Activated naive CD4-positive, alpha-beta T cell treated with anti-CD3 and anti-CD28 coated beads for 36 hours (primary cell): ENCODE results near the gene MARCO. TPM values are rescaled to one million over a fixed set of nuclear protein-coding genes. Genes with fewer than 3 reads are reported as not detected.
"Not testable (repeated sequence)": the region's sequence is repeated elsewhere in the genome, so short reads cannot be mapped to it uniquely, and the experiment has no call there.

Source experiments
- CTCF ChIA-PET: fragments of 350-600 bp; sonication (Branson Sonifier 250); formaldehyde crosslinking; loops from one replicate; lab custom pipeline; 2021; ENCODE audit warnings: antibody characterized with exemption; lab: Charles Lee
- DNase-seq: peaks from one replicate; pipeline ENCODE4 v3.0.0-alpha.2; 2020
- H3K27ac Mint-ChIP-seq: one replicate; pipeline ENCODE4 v1.8.0; 2021; ENCODE audit warnings: mild to moderate bottlenecking, mixed read lengths
- H3K27me3 Mint-ChIP-seq: one replicate; pipeline ENCODE4 v1.8.0; 2021; ENCODE audit warnings: low read depth, mixed read lengths
- H3K36me3 Mint-ChIP-seq: one replicate; pipeline ENCODE4 v1.8.0; 2021; ENCODE audit warnings: low read depth, mixed read lengths
- H3K4me1 Mint-ChIP-seq: one replicate; pipeline ENCODE4 v1.8.0; 2021; ENCODE audit warnings: low read depth, mixed read lengths
- H3K4me3 Mint-ChIP-seq: one replicate; pipeline ENCODE4 v1.8.0; 2021; ENCODE audit warnings: mild to moderate bottlenecking, moderate library complexity, mixed read lengths
- H3K9me3 Mint-ChIP-seq: one replicate; pipeline ENCODE4 v1.8.0; 2021; ENCODE audit warnings: mixed read lengths
- intact Hi-C: fragments of 100-400 bp; cut with micrococcal nuclease; formaldehyde crosslinking; loops from one replicate; pipeline ENCODE4 v1.15.1; 2023
- total RNA-seq, 2 experiments: library from RNA; stranded (reverse); gene quantifications; one replicate each; pipeline ENCODE4 v1.2.3, GENCODE V29; 2021

Gene MARCO
- total RNA-seq, 2 experiments from 2014 or later = not detected

DNA sequence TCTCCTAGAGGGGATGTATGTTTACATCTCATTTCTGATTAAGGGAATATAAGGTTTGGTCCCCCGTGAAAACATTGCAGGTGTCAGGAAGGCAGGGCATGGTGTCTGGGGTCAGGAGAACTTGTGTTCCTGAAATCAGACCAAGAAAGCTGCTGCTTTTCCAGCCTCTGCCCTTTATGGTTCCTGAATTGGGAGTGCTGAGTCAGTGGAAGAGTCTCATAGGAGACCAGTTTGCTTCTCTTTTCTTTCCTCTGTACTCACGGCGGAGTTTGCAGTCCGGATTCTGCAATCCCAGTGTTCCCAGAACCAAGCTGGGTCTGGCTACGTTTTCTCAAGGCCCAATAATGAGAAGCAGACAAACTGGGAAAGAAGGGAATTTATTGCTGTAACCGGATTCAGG, 5.1 kb upstream of the MARCO start:
- H3K4me1 Mint-ChIP-seq = no peaks in the 10 kb centered on the region
- no peak overlapping the region for H3K27ac Mint-ChIP-seq

DNA sequence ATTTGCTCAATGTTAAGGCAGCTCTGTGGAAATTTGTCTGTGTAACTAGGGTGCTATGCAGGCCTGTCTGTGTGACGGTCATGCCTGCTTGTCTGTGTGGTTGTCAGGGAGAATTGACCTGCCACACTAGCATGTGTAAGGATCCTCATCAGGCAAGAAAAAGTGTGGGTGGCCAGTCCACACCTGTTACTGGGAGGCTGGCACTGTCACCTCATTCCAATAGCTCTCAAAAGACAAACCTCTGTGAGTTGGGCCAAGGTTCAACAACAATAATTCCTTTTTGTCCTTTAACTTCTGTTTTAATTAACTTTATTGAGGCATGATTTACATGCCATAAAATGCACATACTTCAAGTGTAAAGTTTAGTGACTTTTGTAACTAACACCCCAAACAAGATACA, 4.2 kb upstream of the MARCO start:
- Mint-ChIP-seq H3K4me1 (no peaks in the 10 kb centered on the region), H3K36me3 (peaks cover 6% of the 10 kb centered on the region), H3K27me3 (no peaks in the 10 kb centered on the region), H3K27ac (no peak overlapping the region), H3K9me3 (peaks cover 8% of the 10 kb centered on the region), H3K4me3 (no peak overlapping the region)
- intact Hi-C loops = no loop called here
- DNase-seq = no peak
- CTCF ChIA-PET = no interaction called here

More for the DNA sequence above, 5.1 kb upstream of the MARCO start:
- no peak for DNase-seq
- Mint-ChIP-seq H3K27me3 (no peaks in the 10 kb centered on the region), H3K4me3 (no peak overlapping the region), H3K9me3 (peaks cover 10% of the 10 kb centered on the region), H3K36me3 (peaks cover 6% of the 10 kb centered on the region)
- intact Hi-C loops = no loop called here
- CTCF ChIA-PET = no interaction called here

DNA sequence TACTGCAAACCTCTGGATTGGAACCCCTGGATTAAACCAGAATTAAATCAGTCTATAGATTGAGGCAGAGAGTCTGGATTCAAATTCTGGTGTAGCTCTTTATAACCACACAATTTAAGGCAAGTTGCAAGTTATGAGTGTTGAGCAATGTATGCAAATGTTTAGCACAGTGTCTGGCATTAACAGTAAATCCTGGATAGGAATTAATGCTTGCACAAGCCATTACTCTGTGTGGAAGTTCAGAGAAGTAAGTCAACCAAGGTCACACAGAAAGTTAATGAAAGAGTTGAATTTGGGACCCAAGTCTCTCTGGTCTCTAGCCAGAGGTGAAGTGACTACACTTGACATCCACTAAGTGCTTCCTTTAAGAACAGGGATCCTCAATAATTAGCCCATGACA, 2.0 kb upstream of the MARCO start:
- Mint-ChIP-seq H3K36me3 (no peaks in the 10 kb centered on the region), H3K4me3 (no peak overlapping the region)
- intact Hi-C loops = no loop called here

DNA sequence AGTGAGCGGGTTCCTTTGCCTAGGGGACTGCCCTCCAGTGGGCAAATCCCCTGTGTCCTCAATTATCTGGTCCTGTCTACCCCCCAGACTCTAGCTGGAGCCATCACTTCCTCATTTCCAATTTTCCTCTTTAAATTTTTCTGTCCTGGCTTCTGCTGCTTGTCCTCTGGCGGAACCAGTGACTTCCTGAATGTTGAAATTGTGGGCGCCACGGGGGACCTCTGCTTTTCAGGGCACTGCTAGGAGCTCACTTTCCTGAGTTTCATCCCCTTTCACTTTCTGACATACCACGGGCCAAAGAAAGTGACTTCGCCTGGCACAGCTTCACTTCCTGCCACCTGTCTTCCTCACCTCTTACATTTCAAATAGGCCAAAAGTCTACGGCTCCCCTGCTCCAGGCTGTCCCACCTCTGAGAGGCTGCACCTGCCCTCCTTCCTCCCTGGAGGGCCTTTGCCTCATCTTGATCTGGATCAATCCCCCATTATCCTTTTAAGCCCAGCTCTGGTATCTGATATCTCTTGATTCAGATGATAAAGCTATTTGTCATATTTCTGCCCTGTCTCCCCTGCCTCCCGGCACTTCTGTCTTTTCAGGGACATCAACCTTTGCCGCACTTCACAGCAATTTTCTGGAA, 1.4 kb upstream of the MARCO start:
- H3K9me3 Mint-ChIP-seq = no peaks in the 10 kb centered on the region
- no peak overlapping the region for H3K4me3 Mint-ChIP-seq
- DNase-seq = no peak
- no peak overlapping the region for H3K27ac Mint-ChIP-seq
- intact Hi-C loops = no loop called here
- H3K4me1 Mint-ChIP-seq = no peaks in the 10 kb centered on the region
- H3K36me3 Mint-ChIP-seq = no peaks in the 10 kb centered on the region
- CTCF ChIA-PET = interaction anchor here (0.6 to 1.0 kb wide), 2 partner anchors 59 to 235 kb away, joined by 3 read pairs; no protein-coding TSS in a partner anchor
- H3K27me3 Mint-ChIP-seq = peaks cover 6% of the 10 kb centered on the region

More for the DNA sequence above, 2.0 kb upstream of the MARCO start:
- Mint-ChIP-seq H3K27me3 (peaks cover 6% of the 10 kb centered on the region), H3K4me1 (no peaks in the 10 kb centered on the region), H3K9me3 (no peaks in the 10 kb centered on the region), H3K27ac (no peak overlapping the region)
- CTCF ChIA-PET = interaction anchor here (0.6 to 1.0 kb wide), 2 partner anchors 58 to 235 kb away, joined by 3 read pairs; no protein-coding TSS in a partner anchor
- no peak for DNase-seq

DNA sequence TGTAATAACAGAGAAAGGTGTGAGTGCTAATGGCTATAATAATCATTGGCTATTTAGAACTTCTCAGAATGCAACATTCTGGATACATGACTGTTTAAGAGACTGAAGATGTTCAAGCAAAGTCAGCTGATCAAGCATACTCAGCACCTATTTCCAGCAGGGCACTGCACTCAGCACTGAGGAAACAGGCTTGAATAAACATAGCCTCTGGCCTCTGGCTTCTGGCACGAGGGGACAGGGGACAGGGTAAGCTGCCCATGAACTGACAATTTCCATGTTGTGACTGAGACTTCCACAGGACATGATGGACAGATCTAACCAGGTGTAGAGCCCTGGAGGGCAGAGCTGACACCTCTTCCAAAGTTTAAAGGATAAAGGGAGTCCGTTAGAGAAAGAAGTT, 1.3 kb downstream of the MARCO start:
- peaks cover 6% of the 10 kb centered on the region for H3K27me3 Mint-ChIP-seq
- intact Hi-C loops = no loop called here
- DNase-seq = no peak
- CTCF ChIA-PET = no interaction called here
- H3K4me3 Mint-ChIP-seq = no peak overlapping the region
- H3K27ac Mint-ChIP-seq = no peak overlapping the region
- H3K9me3 Mint-ChIP-seq = no peaks in the 10 kb centered on the region
- no peaks in the 10 kb centered on the region for H3K36me3 Mint-ChIP-seq
- no peaks in the 10 kb centered on the region for H3K4me1 Mint-ChIP-seq

DNA sequence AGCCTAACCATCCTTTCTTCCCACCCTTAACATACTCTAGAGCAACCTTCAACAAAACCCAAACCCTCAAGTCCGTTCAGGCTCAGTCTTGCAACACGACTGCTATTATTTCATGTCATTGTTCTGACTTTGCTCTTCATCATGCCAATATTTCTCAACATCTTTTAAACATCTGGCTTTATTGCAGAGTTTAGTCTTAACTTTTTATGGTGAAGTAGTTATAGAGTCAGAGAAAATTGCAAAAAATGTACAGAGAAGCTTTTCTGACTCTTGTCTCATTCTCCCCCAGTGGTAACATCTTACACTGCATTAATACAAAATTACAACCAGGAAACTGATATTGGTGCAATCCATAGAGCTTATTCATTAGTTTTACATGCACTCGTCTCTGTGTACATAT, 3.9 kb downstream of the MARCO start:
- no peaks in the 10 kb centered on the region for H3K4me1 Mint-ChIP-seq
- intact Hi-C loops = no loop called here
- no peak overlapping the region for H3K27ac Mint-ChIP-seq

DNA sequence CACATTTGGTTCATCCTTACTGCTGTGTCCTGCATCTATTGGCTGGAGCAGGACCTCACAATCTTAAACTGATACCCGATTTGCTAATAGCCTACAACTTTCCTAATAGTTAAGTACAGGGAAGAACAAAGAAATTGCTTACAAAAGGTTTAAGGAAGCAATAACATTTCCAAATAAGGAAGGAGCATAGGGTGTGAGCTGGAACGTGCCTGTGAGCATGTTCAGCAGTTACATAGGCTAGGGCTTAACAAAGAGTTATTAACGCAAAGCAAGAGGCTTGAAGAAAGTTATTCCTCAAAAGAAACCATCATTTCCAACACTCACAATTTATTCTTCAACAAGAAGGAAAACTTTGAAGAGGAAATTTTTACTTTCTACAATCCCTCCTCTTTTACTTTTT, 6.3 kb downstream of the MARCO start:
- H3K36me3 Mint-ChIP-seq, intact Hi-C loops, H3K9me3 Mint-ChIP-seq, DNase-seq, H3K4me1 Mint-ChIP-seq, H3K27ac Mint-ChIP-seq, H3K4me3 Mint-ChIP-seq: not testable (repeated sequence)
- CTCF ChIA-PET = interaction anchor here (1.0 kb wide), 1 partner anchor 226 kb away, joined by 3 read pairs; no protein-coding TSS in a partner anchor
- peaks cover 11% of the 10 kb centered on the region for H3K27me3 Mint-ChIP-seq

More for the DNA sequence above, 3.9 kb downstream of the MARCO start:
- H3K9me3 Mint-ChIP-seq = no peaks in the 10 kb centered on the region
- no peaks in the 10 kb centered on the region for H3K36me3 Mint-ChIP-seq
- H3K4me3 Mint-ChIP-seq = no peak overlapping the region
- peaks cover 6% of the 10 kb centered on the region for H3K27me3 Mint-ChIP-seq
- CTCF ChIA-PET = no interaction called here
- DNase-seq = no peak

DNA sequence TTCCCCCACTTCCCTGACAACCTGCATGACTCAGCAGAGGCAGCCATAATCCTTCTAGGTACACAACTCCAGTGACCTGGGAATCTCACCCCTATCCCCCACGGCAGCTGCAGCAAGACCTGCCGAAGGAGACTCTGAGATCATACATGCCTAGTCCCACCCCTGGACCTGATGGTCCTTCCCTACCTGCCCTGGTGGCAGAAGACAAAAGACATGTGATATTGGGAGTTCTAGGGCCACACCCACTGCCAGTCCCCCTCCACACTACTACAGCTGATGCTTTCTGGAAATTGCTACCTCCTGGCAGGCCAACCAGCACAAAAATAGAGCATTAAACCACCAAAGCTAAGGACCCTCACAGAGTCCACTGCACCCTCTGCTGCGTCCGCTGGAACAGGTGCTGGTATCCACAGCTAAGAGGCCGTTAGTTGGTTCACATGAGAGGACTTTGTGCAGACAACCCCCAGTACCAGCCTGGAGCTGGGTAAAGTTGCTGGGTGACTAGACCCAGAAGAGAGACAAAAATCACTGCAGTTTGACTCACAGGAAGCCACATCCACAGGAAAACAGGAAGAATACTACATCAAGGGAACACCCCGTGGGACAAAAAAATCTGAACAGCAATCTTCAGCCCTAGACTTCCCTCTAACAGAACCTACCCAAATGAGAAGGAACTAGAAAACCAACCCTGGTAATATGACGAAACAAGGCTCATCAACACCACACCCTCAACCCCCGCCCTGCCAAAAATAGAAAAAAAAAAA, 12.5 kb downstream of the MARCO start:
- Mint-ChIP-seq H3K4me1 (no peaks in the 10 kb centered on the region), H3K27me3 (peaks cover 5% of the 10 kb centered on the region), H3K9me3 (peaks cover 14% of the 10 kb centered on the region), H3K4me3 (no peak overlapping the region), H3K36me3 (peaks cover 3% of the 10 kb centered on the region), H3K27ac (no peak overlapping the region)
- no peak for DNase-seq
- CTCF ChIA-PET = no interaction called here
- intact Hi-C loops = no loop called here

DNA sequence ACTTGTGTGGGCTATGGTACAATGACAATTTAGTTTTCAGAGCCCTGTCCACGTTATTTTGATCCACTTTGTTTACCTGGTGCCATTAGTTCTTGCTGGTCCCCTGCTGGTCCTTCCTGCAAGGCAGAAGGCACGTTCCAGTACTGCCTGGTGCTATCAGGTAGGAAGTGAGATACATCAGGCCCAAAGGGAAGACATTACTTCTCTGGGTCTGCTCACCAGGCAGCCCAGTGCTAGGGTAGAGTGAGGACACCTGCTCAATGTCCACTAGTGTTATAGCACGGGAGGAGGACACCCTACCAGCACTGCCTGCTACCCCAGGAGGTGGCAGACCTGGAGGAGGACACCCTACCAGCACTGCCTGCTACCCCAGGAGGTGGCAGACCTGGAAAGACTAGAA, 23.7 kb downstream of the MARCO start:
- Mint-ChIP-seq H3K9me3 (peaks cover 6% of the 10 kb centered on the region), H3K27ac (no peak overlapping the region), H3K4me3 (no peak overlapping the region), H3K27me3 (peaks cover 4% of the 10 kb centered on the region), H3K36me3 (no peaks in the 10 kb centered on the region), H3K4me1 (no peaks in the 10 kb centered on the region)
- no peak for DNase-seq
- CTCF ChIA-PET = interaction anchor here (0.8 kb wide), 1 partner anchor 83 kb away, joined by 3 read pairs; no protein-coding TSS in a partner anchor
- intact Hi-C loops = no loop called here

DNA sequence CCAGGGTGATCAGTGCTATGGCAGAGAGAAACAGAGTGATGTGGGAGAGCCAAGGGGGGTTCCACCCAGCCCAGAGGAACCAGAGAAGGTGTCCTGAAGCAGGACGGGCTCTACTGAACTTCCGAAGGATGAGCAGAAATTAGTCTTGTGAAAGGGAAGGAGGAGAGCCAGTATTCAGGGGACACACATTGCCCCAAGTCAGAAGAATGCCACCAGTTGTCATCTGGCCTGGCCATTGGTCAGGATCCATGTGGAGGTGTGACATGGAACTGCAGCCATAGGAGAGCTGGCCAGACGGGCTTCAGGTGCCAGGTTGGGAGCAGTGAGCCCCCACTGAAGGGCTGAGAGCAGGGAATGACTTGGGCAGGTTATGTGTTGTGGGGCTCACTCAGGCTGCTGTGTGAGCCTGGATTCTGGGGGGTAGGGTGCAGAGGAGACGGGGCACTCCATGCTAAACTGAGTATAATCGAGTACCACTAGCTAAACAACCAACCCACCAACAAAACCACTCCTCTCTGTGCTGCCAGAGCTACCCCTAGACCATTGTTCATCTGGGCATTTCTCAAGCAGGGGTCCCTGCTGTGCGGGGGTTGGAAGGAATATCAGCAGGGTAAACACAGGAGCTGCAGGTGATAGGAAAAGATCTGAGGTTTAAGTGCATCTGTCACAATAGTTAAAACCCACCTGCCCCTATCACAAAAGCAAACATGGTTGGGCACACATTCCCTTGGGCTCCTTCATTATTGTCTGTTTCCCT, 25.3 kb downstream of the MARCO start:
- peaks cover 8% of the 10 kb centered on the region for H3K27me3 Mint-ChIP-seq
- no peaks in the 10 kb centered on the region for H3K36me3 Mint-ChIP-seq
- no peaks in the 10 kb centered on the region for H3K4me1 Mint-ChIP-seq
- no peak overlapping the region for H3K27ac Mint-ChIP-seq
- H3K4me3 Mint-ChIP-seq = no peak overlapping the region
- DNase-seq = no peak
- CTCF ChIA-PET = interaction anchor here (0.6 kb wide), 1 partner anchor 67 kb away, joined by 3 read pairs; no protein-coding TSS in a partner anchor
- intact Hi-C loops = no loop called here
- H3K9me3 Mint-ChIP-seq = no peaks in the 10 kb centered on the region

DNA sequence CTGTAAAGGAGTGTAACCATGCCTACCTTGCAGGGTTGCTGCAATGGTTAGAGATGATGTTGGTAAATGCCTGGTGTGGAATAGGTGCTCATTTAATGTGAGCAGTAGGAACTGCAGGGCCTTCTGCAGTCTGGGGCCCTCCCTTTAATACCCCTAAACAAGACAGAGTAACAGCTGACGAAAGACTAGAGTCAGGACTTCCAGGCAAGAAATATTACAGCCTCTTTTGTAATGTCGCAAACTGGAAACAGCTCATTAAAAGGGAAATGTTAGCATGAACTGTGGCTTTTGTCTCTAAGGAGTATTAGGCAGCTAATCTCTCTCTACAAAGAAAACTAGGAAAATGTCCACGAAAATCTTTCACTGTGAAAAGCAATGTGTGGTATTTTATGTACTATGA, 26.0 kb downstream of the MARCO start:
- Mint-ChIP-seq H3K36me3 (no peaks in the 10 kb centered on the region), H3K4me3 (no peak overlapping the region), H3K27me3 (peaks cover 8% of the 10 kb centered on the region), H3K9me3 (no peaks in the 10 kb centered on the region), H3K4me1 (no peaks in the 10 kb centered on the region), H3K27ac (no peak overlapping the region)
- intact Hi-C loops = no loop called here
- DNase-seq = no peak
- CTCF ChIA-PET = no interaction called here

DNA sequence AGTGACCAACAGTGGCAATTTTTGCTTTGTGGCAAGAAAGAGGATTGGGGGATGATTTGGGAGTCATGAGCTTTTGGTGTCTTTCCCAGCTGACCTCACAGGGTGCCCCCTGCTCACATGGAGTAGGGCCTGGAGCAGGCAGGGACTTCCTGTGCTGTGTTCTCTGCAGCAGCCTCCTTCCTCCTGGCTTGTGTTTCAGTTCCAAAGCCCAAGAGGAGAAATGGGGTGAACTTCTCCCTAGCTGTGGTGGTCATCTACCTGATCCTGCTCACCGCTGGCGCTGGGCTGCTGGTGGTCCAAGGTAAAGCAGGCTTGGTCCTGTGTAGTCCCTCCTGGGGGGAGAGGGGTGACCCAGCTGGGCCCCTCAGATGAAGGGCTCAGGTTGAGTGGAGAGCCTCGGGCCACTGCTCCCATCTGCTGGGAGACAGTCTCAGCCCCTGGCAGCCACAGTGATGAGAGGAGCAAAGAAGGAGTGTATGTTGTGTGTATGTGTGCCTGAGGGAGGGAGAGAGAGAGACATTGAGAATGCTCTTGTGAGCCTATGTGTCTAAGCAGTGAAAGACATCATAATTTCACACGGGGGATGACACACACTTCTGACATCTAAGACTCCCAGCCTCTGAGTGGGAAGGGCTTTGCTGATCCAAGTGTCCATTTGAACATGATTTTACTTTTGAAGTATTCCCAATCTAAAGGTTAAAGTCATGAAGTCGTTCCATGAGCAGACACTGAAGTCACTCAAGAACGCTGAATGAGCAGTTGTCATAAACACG, 27.2 kb downstream of the MARCO start:
- DNase-seq = no peak
- CTCF ChIA-PET = no interaction called here
- Mint-ChIP-seq H3K4me1 (no peaks in the 10 kb centered on the region), H3K9me3 (no peaks in the 10 kb centered on the region), H3K27ac (no peak overlapping the region), H3K36me3 (no peaks in the 10 kb centered on the region), H3K27me3 (peaks cover 12% of the 10 kb centered on the region), H3K4me3 (no peak overlapping the region)
- intact Hi-C loops = no loop called here
